Neutrophil (primary cell): ENCODE data around the gene NFKBIZ.
"Not testable (repeated sequence)": the region's sequence is repeated elsewhere in the genome, so short reads cannot be mapped to it uniquely, and the experiment has no call there.

Experiments used
- H3K27ac ChIP-seq: fragments of 200-600 bp; sonication (generic); 2 replicates; pipeline ENCODE4 v1.5.1; 2016; ENCODE audit warnings: mild to moderate bottlenecking, moderate library complexity
- H3K27me3 ChIP-seq: fragments of 200-600 bp; sonication (generic); 2 replicates; pipeline ENCODE4 v1.6.0; 2016; ENCODE audit warnings: mild to moderate bottlenecking
- H3K36me3 ChIP-seq: fragments of 200-600 bp; sonication (generic); 2 replicates; pipeline ENCODE4 v1.5.1; 2017
- H3K4me1 ChIP-seq, 2 experiments: fragments of 200-600 bp in 1 of 2; sonication (generic) in 1 of 2; 1 replicate in 1 of 2; 2 replicates in 1 of 2; pipeline versions ENCODE4 v1.5.1 to v1.6.1; 2013 to 2016; ENCODE audit warnings: low read depth in 1 of 2, low read length in 1 of 2, mild to moderate bottlenecking in 1 of 2, moderate library complexity in 1 of 2; ENCODE audit not compliant: control insufficient read depth in 1 of 2, insufficient read depth in 1 of 2
- H3K4me3 ChIP-seq, 2 experiments: fragments of 200-600 bp in 1 of 2; sonication (generic) in 1 of 2; 1 replicate in 1 of 2; 2 replicates in 1 of 2; pipeline ENCODE4 v1.5.1; 2013 to 2016; ENCODE audit warnings: low read depth in 1 of 2, low read length in 1 of 2, mild to moderate bottlenecking in 1 of 2, moderate library complexity in 1 of 2
- H3K9me3 ChIP-seq: fragments of 200-600 bp; sonication (generic); 2 replicates; pipeline ENCODE4 v1.5.1; 2016
- TF ChIP-seq, protein P1 (sequence below): fragments of 200-600 bp; sonication (generic); IDR thresholded peaks from 2 replicates; pipeline ENCODE4 v1.5.1; 2016; ENCODE audit warnings: antibody characterized with exemption

The NFKBIZ gene

GRCh38 chr3:101900736-101901135, 51.4 kb downstream of the NFKBIZ start:
- no peak overlapping the region for H3K4me3 ChIP-seq
- TF ChIP-seq, protein P1, sequence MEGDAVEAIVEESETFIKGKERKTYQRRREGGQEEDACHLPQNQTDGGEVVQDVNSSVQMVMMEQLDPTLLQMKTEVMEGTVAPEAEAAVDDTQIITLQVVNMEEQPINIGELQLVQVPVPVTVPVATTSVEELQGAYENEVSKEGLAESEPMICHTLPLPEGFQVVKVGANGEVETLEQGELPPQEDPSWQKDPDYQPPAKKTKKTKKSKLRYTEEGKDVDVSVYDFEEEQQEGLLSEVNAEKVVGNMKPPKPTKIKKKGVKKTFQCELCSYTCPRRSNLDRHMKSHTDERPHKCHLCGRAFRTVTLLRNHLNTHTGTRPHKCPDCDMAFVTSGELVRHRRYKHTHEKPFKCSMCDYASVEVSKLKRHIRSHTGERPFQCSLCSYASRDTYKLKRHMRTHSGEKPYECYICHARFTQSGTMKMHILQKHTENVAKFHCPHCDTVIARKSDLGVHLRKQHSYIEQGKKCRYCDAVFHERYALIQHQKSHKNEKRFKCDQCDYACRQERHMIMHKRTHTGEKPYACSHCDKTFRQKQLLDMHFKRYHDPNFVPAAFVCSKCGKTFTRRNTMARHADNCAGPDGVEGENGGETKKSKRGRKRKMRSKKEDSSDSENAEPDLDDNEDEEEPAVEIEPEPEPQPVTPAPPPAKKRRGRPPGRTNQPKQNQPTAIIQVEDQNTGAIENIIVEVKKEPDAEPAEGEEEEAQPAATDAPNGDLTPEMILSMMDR = no peak
- H3K27ac ChIP-seq = no peak overlapping the region
- no peaks in the 10 kb centered on the region for H3K9me3 ChIP-seq
- H3K36me3 ChIP-seq = no peaks in the 10 kb centered on the region
- H3K4me1 ChIP-seq = peaks cover 0 to 7% of the 10 kb centered on the region in 2 experiments
- no peaks in the 10 kb centered on the region for H3K27me3 ChIP-seq

DNA sequence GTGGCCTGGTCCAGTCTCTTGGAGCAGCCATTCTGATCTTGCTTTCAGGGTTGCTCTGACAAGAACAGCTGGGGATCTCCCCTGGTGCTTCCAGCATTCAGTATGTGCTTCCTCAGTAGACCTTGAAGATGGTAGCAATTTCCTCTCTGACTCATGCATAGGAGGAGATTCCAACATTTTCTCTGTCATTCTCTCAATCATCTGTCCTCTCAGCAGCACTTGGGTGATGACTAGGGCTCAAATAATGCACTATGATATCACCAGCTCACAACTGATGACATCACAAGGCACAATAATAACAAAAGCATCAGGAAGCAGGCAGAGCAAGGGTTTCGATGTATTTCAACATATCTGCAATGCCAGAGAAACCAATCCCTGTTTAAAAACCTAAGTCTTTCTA, 52.7 kb downstream of the NFKBIZ start:
- no peaks in the 10 kb centered on the region for H3K36me3 ChIP-seq
- H3K27me3 ChIP-seq = no peaks in the 10 kb centered on the region
- peaks cover 0 to 7% of the 10 kb centered on the region in 2 experiments for H3K4me1 ChIP-seq
- no peak overlapping the region for H3K4me3 ChIP-seq
- TF ChIP-seq, protein P1 = no peak
- no peak overlapping the region for H3K27ac ChIP-seq
- no peaks in the 10 kb centered on the region for H3K9me3 ChIP-seq

GRCh38 chr3:101903451-101903871, 54.1 kb downstream of the NFKBIZ start:
- Histone ChIP-seq H3K4me3 (no peak overlapping the region), H3K4me1 (peaks cover 0 to 7% of the 10 kb centered on the region in 2 experiments), H3K9me3 (no peaks in the 10 kb centered on the region), H3K27ac (no peak overlapping the region), H3K36me3 (no peaks in the 10 kb centered on the region), H3K27me3 (no peaks in the 10 kb centered on the region)
- TF ChIP-seq, protein P1 = no peak

DNA sequence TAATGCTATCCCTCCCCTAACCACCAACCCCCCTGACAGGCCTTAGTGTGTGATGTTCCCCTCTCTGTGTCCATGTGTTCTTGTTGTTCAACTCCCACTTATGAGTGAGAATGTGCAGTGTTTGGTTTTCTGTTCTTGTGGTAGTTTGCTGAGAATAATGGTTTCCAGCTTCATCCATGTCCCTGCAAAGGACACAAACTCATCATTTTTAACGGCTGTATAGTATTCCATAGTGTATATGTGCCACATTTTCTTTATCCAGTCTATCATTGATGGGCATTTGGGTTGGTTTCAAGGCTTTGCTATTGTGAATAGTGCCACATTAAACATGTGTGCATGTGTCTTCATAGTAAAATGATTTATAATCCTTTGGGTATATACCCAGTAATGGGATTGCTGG, 56.3 kb downstream of the NFKBIZ start:
- not testable (repeated sequence) for H3K9me3 ChIP-seq, H3K27ac ChIP-seq, H3K27me3 ChIP-seq, H3K36me3 ChIP-seq, H3K4me3 ChIP-seq, H3K4me1 ChIP-seq
